OCI-LY3 (cell line): ENCODE measurements around the gene NRG3.

Source experiments
- H2AFZ ChIP-seq: fragments of 200-600, 300-600 bp; shearing (Covaris generic); 2 replicates; pipeline ENCODE4 v1.6.0; 2014; ENCODE audit warnings: antibody characterized with exemption, low read depth, low read length
- H3K27ac ChIP-seq: fragments of 200-600, 300-600 bp; sonication (generic); 2 replicates; pipeline ENCODE4 v1.5.1; 2014; ENCODE audit warnings: mild to moderate bottlenecking, low read length, moderate library complexity, mixed read lengths
- H3K27me3 ChIP-seq: fragments of 200-600, 300-600 bp; sonication (generic); 2 replicates; pipeline ENCODE4 v1.6.1; 2014; ENCODE audit warnings: low read depth, low read length, mixed read lengths
- H3K36me3 ChIP-seq: fragments of 200-600, 300-600 bp; sonication (generic); replicated peaks from 2 replicates; pipeline ENCODE3; 2014; ENCODE audit warnings: low read depth, low read length, mixed read lengths
- H3K4me1 ChIP-seq: fragments of 300-600, 200-600 bp; sonication (generic); 2 replicates; pipeline ENCODE4 v1.6.1; 2014; ENCODE audit warnings: low read length, mixed read lengths
- H3K4me2 ChIP-seq: fragments of 200-600, 300-600 bp; sonication (generic); 2 replicates; pipeline ENCODE4 v1.6.1; 2014; ENCODE audit warnings: low read length, mixed read lengths
- H3K4me3 ChIP-seq: fragments of 300-600, 200-600 bp; sonication (generic); 2 replicates; pipeline ENCODE4 v1.5.1; 2014; ENCODE audit warnings: antibody characterized with exemption, mild to moderate bottlenecking, low read length, moderate library complexity
- H3K79me2 ChIP-seq: fragments of 300-600, 200-600 bp; shearing (Covaris generic); 2 replicates; pipeline ENCODE4 v1.6.1; 2014; ENCODE audit warnings: mild to moderate bottlenecking, low read length, mixed read lengths
- H3K9ac ChIP-seq: fragments of 300-600, 200-600 bp; shearing (Covaris generic); 2 replicates; pipeline ENCODE4 v1.6.0; 2014; ENCODE audit warnings: mild to moderate bottlenecking, low read length, moderate library complexity
- H3K9me3 ChIP-seq: fragments of 200-600, 300-600 bp; shearing (Covaris generic); 2 replicates; pipeline ENCODE4 v1.6.1; 2014; ENCODE audit warnings: low read length, mixed read lengths; ENCODE audit not compliant: insufficient read depth
- H4K20me1 ChIP-seq: fragments of 200-600, 300-600 bp; sonication (generic); 2 replicates; pipeline ENCODE4 v1.6.1; 2016; ENCODE audit warnings: low read length, mixed read lengths; ENCODE audit not compliant: insufficient read depth
- EZH2phosphoT487 ChIP-seq: fragments of 200-600 bp; shearing (Covaris generic); IDR thresholded peaks from 2 replicates; pipeline ENCODE4 v1.6.1; 2018; ENCODE audit warnings: antibody characterized with exemption, mixed run types, low read depth
- TF ChIP-seq, protein P1 (sequence below): fragments of 200-600, 300-600 bp; sonication (generic); IDR thresholded peaks from 2 replicates; pipeline ENCODE4 v1.5.1; 2014; ENCODE audit warnings: antibody characterized with exemption, low read length, low read depth

The NRG3 gene

DNA sequence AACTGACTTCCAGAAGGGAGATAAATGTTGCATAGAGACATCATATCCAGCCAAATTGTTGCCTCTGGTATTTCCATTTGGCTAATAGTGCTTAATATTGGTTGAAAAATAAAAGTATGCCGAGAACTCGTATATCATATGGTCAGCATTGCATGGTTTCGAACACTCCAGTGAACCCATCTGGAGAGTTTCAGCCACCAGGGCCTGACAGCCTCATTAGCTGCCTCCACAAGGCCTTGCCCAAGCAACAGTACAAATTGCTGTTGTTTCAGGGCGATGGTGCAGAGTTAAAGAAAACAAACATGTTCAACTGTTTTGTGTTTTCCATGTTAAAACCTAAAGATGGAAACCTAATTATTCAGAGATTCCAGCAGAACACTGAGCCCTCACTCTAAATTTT, 28.5 kb downstream of the NRG3 start:
- no peak overlapping the region for H3K9ac ChIP-seq
- H3K9me3 ChIP-seq, result no peaks in the 10 kb centered on the region
- H3K4me1 ChIP-seq, result no peaks in the 10 kb centered on the region
- no peak overlapping the region for H3K4me3 ChIP-seq
- H3K36me3 ChIP-seq, result no peaks in the 10 kb centered on the region
- H2AFZ ChIP-seq, result no peak overlapping the region
- H3K79me2 ChIP-seq, result no peaks in the 10 kb centered on the region
- no peak overlapping the region for H3K27ac ChIP-seq
- H3K4me2 ChIP-seq, result no peak overlapping the region
- H4K20me1 ChIP-seq, result no peaks in the 10 kb centered on the region
- TF ChIP-seq, protein P1, sequence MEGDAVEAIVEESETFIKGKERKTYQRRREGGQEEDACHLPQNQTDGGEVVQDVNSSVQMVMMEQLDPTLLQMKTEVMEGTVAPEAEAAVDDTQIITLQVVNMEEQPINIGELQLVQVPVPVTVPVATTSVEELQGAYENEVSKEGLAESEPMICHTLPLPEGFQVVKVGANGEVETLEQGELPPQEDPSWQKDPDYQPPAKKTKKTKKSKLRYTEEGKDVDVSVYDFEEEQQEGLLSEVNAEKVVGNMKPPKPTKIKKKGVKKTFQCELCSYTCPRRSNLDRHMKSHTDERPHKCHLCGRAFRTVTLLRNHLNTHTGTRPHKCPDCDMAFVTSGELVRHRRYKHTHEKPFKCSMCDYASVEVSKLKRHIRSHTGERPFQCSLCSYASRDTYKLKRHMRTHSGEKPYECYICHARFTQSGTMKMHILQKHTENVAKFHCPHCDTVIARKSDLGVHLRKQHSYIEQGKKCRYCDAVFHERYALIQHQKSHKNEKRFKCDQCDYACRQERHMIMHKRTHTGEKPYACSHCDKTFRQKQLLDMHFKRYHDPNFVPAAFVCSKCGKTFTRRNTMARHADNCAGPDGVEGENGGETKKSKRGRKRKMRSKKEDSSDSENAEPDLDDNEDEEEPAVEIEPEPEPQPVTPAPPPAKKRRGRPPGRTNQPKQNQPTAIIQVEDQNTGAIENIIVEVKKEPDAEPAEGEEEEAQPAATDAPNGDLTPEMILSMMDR, result no peak
- no peak for TF ChIP-seq EZH2phosphoT487
- no peaks in the 10 kb centered on the region for H3K27me3 ChIP-seq

DNA sequence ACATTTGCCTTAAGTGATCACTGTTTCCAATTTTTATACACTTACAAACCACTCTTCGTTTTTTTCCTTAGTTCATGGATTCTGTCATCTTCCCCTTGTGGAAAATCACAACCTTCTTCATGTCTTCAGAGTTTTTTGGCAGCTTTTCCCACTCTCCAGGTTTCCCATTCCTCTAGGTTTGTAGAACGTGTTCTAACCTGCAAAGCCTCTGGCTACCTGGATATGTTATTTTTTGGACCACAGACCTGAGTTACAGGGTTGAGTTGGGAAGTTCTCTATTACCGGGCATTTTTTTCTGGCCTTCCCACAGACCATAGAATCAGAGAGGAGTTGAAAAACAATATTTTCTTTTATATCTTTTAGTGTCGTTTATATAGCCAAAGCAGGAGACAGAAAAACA, 30.2 kb downstream of the NRG3 start:
- no peaks in the 10 kb centered on the region for H3K9me3 ChIP-seq
- no peaks in the 10 kb centered on the region for H3K27me3 ChIP-seq
- H4K20me1 ChIP-seq, result no peaks in the 10 kb centered on the region
- H3K9ac ChIP-seq, result no peak overlapping the region
- H3K4me1 ChIP-seq, result no peaks in the 10 kb centered on the region
- H3K4me3 ChIP-seq, result no peak overlapping the region
- H2AFZ ChIP-seq, result no peak overlapping the region
- no peaks in the 10 kb centered on the region for H3K79me2 ChIP-seq
- H3K36me3 ChIP-seq, result no peaks in the 10 kb centered on the region
- H3K4me2 ChIP-seq, result no peak overlapping the region
- TF ChIP-seq, protein P1, result no peak
- H3K27ac ChIP-seq, result no peak overlapping the region

DNA sequence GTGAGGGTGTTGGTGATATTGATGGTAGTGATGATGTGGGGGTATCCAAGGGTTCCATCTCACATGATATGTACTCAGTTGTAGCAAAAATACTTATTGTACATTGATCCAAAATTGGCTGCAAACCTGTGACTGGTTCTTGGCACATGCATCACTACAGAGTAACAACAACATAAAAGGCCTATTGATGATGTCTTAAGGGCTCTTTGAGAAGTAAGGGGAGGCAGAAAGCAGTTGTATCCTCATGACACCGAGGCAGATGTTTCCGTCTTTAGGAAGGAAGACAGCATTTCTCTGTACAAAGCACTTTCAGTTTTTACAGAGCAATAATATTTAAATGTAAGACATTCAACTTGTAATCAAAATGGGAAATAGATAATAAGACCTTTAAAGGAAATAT, 34.5 kb downstream of the NRG3 start:
- Histone ChIP-seq H3K4me3 (no peak overlapping the region), H3K36me3 (no peaks in the 10 kb centered on the region), H3K27ac (no peak overlapping the region), H3K4me1 (no peaks in the 10 kb centered on the region), H3K27me3 (no peaks in the 10 kb centered on the region), H4K20me1 (no peaks in the 10 kb centered on the region), H2AFZ (no peak overlapping the region), H3K9me3 (no peaks in the 10 kb centered on the region), H3K4me2 (no peak overlapping the region), H3K79me2 (no peaks in the 10 kb centered on the region), H3K9ac (no peak overlapping the region)
- no peak for TF ChIP-seq EZH2phosphoT487
- TF ChIP-seq, protein P1, result no peak

DNA sequence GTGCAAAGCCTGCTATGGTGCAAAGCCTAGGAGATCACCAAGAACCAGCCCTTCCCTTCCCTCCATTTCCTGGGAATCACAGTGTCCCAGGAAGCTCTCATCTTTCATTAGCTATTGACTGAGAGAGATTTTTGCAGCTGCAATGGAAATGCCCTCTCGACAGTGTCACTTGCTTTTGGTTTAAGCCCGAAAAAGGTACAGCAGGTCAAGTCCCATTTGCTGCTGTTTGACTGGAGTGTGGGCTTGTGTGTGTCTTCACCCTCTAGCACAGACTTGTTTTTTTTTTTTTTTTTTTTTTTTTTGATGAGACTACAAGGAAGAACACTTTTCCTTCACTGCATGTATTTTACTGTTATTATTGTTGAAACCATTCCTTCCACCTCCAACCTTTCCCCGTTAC, 36.3 kb downstream of the NRG3 start:
- Histone ChIP-seq H4K20me1 (no peaks in the 10 kb centered on the region), H3K4me2 (no peak overlapping the region), H3K4me3 (no peak overlapping the region), H3K79me2 (no peaks in the 10 kb centered on the region), H3K27me3 (no peaks in the 10 kb centered on the region), H3K36me3 (no peaks in the 10 kb centered on the region), H3K9me3 (no peaks in the 10 kb centered on the region), H3K27ac (no peak overlapping the region), H2AFZ (no peak overlapping the region), H3K9ac (no peak overlapping the region), H3K4me1 (no peaks in the 10 kb centered on the region)
- no peak for TF ChIP-seq EZH2phosphoT487
- TF ChIP-seq, protein P1, result no peak
